GM12878 (cell line): ENCODE results near the gene SLC5A10.

Experiments
- DPF2 ChIP-seq: fragments of 450-650 bp; IDR thresholded peaks from 2 replicates; pipeline ENCODE4 v1.6.1; 2017; ENCODE audit warnings: mild to moderate bottlenecking
- ETV6 ChIP-seq, 2 experiments: fragments of 450-650 bp in 1 of 2; IDR thresholded peaks in 1 of 2; conservative IDR thresholded peaks in 1 of 2; 2 replicates each; pipeline ENCODE4 v1.6.1; 2014; ENCODE audit warnings: antibody characterized with exemption in 1 of 2, borderline replicate concordance in 1 of 2, low read depth in 1 of 2, mild to moderate bottlenecking in 1 of 2, moderate library complexity in 1 of 2
- EZH2 ChIP-seq: IDR thresholded peaks from 2 replicates; pipeline ENCODE4 v1.6.1; 2012; ENCODE audit warnings: low read depth, mild to moderate bottlenecking, control low read depth, inconsistent platforms, low read length, borderline replicate concordance; ENCODE audit not compliant: control insufficient read depth
- GABPA ChIP-seq: IDR thresholded peaks from 2 replicates; pipeline ENCODE4 v1.6.1; 2014; ENCODE audit warnings: antibody characterized with exemption, low read depth, mild to moderate bottlenecking, inconsistent platforms
- IKZF1 ChIP-seq: fragments of 450-650 bp; conservative IDR thresholded peaks from 2 replicates; pipeline ENCODE4 v1.6.1; 2017; ENCODE audit warnings: antibody characterized with exemption, mild to moderate bottlenecking
- KDM1A ChIP-seq: fragments of 200-600 bp; sonication (generic); IDR thresholded peaks from 2 replicates; pipeline ENCODE4 v1.6.1; 2016; ENCODE audit warnings: borderline replicate concordance
- POLR2A ChIP-seq: IDR thresholded peaks from 2 replicates; pipeline ENCODE4 v1.6.1; 2011; ENCODE audit warnings: low read depth, mild to moderate bottlenecking, low read length
- RAD21 ChIP-seq: IDR thresholded peaks from 2 replicates; pipeline ENCODE4 v1.6.1; 2011; ENCODE audit warnings: mild to moderate bottlenecking, low read depth, low read length, moderate library complexity; ENCODE audit not compliant: insufficient read depth
- RFX5 ChIP-seq: IDR thresholded peaks from 2 replicates; pipeline ENCODE4 v1.6.1; 2011; ENCODE audit warnings: low read depth, low read length, improper control_type of control experiment
- TF ChIP-seq, protein P1 (sequence below), 3 experiments: IDR thresholded peaks in 2 of 3; conservative IDR thresholded peaks in 1 of 3; 2 replicates each; pipeline ENCODE4 v1.5.1; 2011; ENCODE audit warnings: low read depth in 3 of 3, low read length in 3 of 3, mild to moderate bottlenecking in 3 of 3, control low read depth in 2 of 3, moderate library complexity in 2 of 3, inconsistent platforms in 1 of 3, mixed read lengths in 1 of 3; ENCODE audit not compliant: control insufficient read depth in 2 of 3, insufficient read depth in 1 of 3; ENCODE audit errors: extremely low read depth in 1 of 3
- TF ChIP-seq, protein P2 (sequence below): fragments of 450-650 bp; formaldehyde crosslinking; IDR thresholded peaks from 2 replicates; pipeline ENCODE4 v1.4.0; 2022; ENCODE audit warnings: mild to moderate bottlenecking, moderate library complexity
- TF ChIP-seq, protein P3 (sequence below): IDR thresholded peaks from 2 replicates; pipeline ENCODE4 v1.6.1; 2011; ENCODE audit warnings: mild to moderate bottlenecking, low read depth, low read length, moderate library complexity; ENCODE audit not compliant: insufficient replicate concordance

GRCh38 chr17:19001907-19002590 is 50.1 kb downstream of the SLC5A10 start:
- TF ChIP-seq ETV6 (conservative IDR thresholded peaks at IDR 0.05 in 1 of 2, IDR thresholded peaks at IDR 0.05 in 1 of 2; ENCODE audit: borderline replicate concordance in 1 of 2, low read depth in 1 of 2) (no peak), POLR2A (no peak), RFX5 (no peak), EZH2 (no peak), DPF2 (no peak), RAD21 (no peak), GABPA (no peak), IKZF1 (no peak), KDM1A (no peak)
- TF ChIP-seq, protein P1, sequence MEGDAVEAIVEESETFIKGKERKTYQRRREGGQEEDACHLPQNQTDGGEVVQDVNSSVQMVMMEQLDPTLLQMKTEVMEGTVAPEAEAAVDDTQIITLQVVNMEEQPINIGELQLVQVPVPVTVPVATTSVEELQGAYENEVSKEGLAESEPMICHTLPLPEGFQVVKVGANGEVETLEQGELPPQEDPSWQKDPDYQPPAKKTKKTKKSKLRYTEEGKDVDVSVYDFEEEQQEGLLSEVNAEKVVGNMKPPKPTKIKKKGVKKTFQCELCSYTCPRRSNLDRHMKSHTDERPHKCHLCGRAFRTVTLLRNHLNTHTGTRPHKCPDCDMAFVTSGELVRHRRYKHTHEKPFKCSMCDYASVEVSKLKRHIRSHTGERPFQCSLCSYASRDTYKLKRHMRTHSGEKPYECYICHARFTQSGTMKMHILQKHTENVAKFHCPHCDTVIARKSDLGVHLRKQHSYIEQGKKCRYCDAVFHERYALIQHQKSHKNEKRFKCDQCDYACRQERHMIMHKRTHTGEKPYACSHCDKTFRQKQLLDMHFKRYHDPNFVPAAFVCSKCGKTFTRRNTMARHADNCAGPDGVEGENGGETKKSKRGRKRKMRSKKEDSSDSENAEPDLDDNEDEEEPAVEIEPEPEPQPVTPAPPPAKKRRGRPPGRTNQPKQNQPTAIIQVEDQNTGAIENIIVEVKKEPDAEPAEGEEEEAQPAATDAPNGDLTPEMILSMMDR (IDR thresholded peaks at IDR 0.05 in 2 of 3, conservative IDR thresholded peaks at IDR 0.05 in 1 of 3; ENCODE audit: control insufficient read depth in 2 of 3, extremely low read depth in 1 of 3, insufficient read depth in 1 of 3, low read depth in 3 of 3, low read length in 3 of 3) = no peak
- TF ChIP-seq, protein P2, sequence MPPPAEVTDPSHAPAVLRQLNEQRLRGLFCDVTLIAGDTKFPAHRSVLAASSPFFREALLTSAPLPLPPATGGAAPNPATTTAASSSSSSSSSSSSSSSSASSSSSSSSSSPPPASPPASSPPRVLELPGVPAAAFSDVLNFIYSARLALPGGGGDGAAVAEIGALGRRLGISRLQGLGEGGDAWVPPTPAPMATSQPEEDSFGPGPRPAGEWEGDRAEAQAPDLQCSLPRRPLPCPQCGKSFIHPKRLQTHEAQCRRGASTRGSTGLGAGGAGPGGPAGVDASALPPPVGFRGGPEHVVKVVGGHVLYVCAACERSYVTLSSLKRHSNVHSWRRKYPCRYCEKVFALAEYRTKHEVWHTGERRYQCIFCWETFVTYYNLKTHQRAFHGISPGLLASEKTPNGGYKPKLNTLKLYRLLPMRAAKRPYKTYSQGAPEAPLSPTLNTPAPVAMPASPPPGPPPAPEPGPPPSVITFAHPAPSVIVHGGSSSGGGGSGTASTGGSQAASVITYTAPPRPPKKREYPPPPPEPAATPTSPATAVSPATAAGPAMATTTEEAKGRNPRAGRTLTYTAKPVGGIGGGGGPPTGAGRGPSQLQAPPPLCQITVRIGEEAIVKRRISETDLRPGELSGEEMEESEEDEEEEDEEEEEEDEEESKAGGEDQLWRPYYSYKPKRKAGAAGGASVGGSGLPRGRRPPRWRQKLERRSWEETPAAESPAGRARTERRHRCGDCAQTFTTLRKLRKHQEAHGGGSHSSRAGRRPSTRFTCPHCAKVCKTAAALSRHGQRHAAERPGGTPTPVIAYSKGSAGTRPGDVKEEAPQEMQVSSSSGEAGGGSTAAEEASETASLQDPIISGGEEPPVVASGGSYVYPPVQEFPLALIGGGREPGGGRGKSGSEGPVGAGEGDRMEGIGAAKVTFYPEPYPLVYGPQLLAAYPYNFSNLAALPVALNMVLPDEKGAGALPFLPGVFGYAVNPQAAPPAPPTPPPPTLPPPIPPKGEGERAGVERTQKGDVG (CRISPR knock-in tag) = no peak
- TF ChIP-seq, protein P3, sequence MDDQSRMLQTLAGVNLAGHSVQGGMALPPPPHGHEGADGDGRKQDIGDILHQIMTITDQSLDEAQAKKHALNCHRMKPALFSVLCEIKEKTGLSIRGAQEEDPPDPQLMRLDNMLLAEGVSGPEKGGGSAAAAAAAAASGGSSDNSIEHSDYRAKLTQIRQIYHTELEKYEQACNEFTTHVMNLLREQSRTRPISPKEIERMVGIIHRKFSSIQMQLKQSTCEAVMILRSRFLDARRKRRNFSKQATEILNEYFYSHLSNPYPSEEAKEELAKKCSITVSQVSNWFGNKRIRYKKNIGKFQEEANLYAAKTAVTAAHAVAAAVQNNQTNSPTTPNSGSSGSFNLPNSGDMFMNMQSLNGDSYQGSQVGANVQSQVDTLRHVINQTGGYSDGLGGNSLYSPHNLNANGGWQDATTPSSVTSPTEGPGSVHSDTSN = no peak
